GM12864 (cell line): ENCODE results near the gene UCP3.
A peak's percentile ranks its signal among the peaks of the same experiment; 100 is the strongest.

Experiments used
- DNase-seq: peaks from one replicate; pipeline ENCODE4 v3.0.0-alpha.2; 2011; ENCODE audit warnings: low read depth
- H3K4me3 ChIP-seq: 2 replicates; pipeline ENCODE4 v1.5.1; 2011; ENCODE audit warnings: mild to moderate bottlenecking, low read depth, low read length, control low read depth
- CTCF ChIP-seq: IDR thresholded peaks from 2 replicates; pipeline ENCODE4 v1.5.1; 2011; ENCODE audit warnings: low read depth, mild to moderate bottlenecking, moderate library complexity, low read length, control low read depth, inconsistent platforms; ENCODE audit errors: missing control alignments

The UCP3 gene

GRCh38 chr11:74012074-74012809 is 3.4 kb upstream of the UCP3 start:
- no peak for TF ChIP-seq CTCF
- no peak for DNase-seq
- H3K4me3 ChIP-seq: no peak overlapping the region

GRCh38 chr11:74011360-74012073 is 2.6 kb upstream of the UCP3 start:
- no peak for TF ChIP-seq CTCF
- H3K4me3 ChIP-seq: no peak overlapping the region
- DNase-seq: peak; percentile 51

GRCh38 chr11:74010306-74011300 is 1.7 kb upstream of the UCP3 start:
- no peak for TF ChIP-seq CTCF
- DNase-seq: no peak
- no peak overlapping the region for H3K4me3 ChIP-seq

- TF ChIP-seq CTCF: no peak
- DNase-seq: no peak
- no peak overlapping the region for H3K4me3 ChIP-seq
Observed at GRCh38 chr11:74009675-74010305, 905 bp upstream of the UCP3 start.

GRCh38 chr11:74009230-74009547 is 304 bp upstream of the UCP3 start:
- DNase-seq: no peak
- no peak overlapping the region for H3K4me3 ChIP-seq
- TF ChIP-seq CTCF: no peak

- no peak for DNase-seq
- TF ChIP-seq CTCF: no peak
Observed at GRCh38 chr11:74007691-74008372, 1.1 kb downstream of the UCP3 start.

More at GRCh38 chr11:74007691-74008372, 1.1 kb downstream of the UCP3 start:
- H3K4me3 ChIP-seq: no peak overlapping the region
